ENCODE measurements around the gene ABCC4.

The ABCC4 gene

DNA sequence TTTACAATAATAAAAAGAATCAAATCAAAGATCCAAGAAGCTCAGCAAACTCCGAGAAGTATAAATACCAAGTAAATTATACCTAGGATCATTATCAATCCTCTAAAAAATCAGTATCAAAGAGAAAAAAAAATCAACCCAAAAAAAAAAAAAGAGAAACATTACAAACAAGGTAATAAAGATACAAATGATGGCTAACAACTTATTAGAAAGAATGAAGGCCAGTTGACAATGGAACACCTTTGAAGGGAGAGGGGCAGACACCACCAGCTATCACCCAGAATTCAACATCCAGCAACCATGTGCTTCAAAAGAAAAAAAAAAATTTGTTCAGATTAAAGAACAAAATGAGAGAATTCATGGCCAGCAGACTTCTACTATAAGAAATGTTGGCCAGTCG is 77.2 kb downstream of the ABCC4 start:
- H3K27me3 ChIP-seq (ENCODE audit: low read depth): no peaks in the 10 kb centered on the region
- no peaks in the 10 kb centered on the region for H3K4me1 ChIP-seq
- no peak overlapping the region for H3K4me3 ChIP-seq
- no peaks in the 10 kb centered on the region for H3K9me3 ChIP-seq
- H3K36me3 ChIP-seq (replicated peaks): no peaks in the 10 kb centered on the region
- in situ Hi-C loops (cut with MboI; ENCODE audit: low sequenced_read_pairs): no loop called here
- no peak for DNase-seq (ENCODE audit: low spot score in 2 of 2)

DNA sequence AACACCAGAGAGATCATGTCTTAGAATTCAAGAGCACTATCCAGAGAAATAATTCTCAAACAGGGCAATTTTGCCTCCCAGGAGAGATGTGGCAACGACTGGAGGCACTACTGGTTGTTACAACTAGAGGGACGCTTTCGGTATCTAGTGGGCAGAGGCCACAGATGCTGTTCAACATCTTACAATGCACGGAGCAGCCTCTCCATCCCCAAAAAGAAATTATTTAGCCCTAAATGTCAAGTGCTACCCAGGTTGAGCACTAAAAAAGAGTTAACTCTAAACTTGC is 78.6 kb downstream of the ABCC4 start:
- Histone ChIP-seq H3K36me3 (replicated peaks) (no peaks in the 10 kb centered on the region), H3K27me3 (ENCODE audit: low read depth) (no peaks in the 10 kb centered on the region), H3K9me3 (no peaks in the 10 kb centered on the region), H3K4me1 (no peaks in the 10 kb centered on the region), H3K4me3 (no peak overlapping the region)
- in situ Hi-C loops (cut with MboI; ENCODE audit: low sequenced_read_pairs): no loop called here
- DNase-seq (ENCODE audit: low spot score in 2 of 2): no peak

GRCh38 chr13:95221971-95222732 is 79.1 kb downstream of the ABCC4 start:
- H3K9me3 ChIP-seq: no peaks in the 10 kb centered on the region
- no peak overlapping the region for H3K4me3 ChIP-seq
- no peak for DNase-seq (ENCODE audit: low spot score in 2 of 2)
- H3K36me3 ChIP-seq (replicated peaks): no peaks in the 10 kb centered on the region
- no peaks in the 10 kb centered on the region for H3K27me3 ChIP-seq (ENCODE audit: low read depth)
- no peaks in the 10 kb centered on the region for H3K4me1 ChIP-seq
- in situ Hi-C loops (cut with MboI; ENCODE audit: low sequenced_read_pairs): no loop called here

GRCh38 chr13:95220611-95221010 is 80.6 kb downstream of the ABCC4 start:
- Histone ChIP-seq H3K27me3 (ENCODE audit: low read depth) (no peaks in the 10 kb centered on the region), H3K9me3 (no peaks in the 10 kb centered on the region), H3K4me1 (0 out of 2 replicates have a peak, but pooled peaks cover 5% of the 10 kb centered on the region), H3K4me3 (no peak overlapping the region), H3K36me3 (replicated peaks) (no peaks in the 10 kb centered on the region)
- in situ Hi-C loops (cut with MboI; ENCODE audit: low sequenced_read_pairs): no loop called here
- no peak for DNase-seq (ENCODE audit: low spot score in 2 of 2)

- Histone ChIP-seq H3K4me3 (no peak overlapping the region), H3K9me3 (no peaks in the 10 kb centered on the region), H3K27me3 (ENCODE audit: low read depth) (no peaks in the 10 kb centered on the region), H3K36me3 (replicated peaks) (no peaks in the 10 kb centered on the region), H3K4me1 (0 out of 2 replicates have a peak, but pooled peaks cover 5% of the 10 kb centered on the region)
- in situ Hi-C loops (cut with MboI; ENCODE audit: low sequenced_read_pairs): no loop called here
- DNase-seq (ENCODE audit: low spot score in 2 of 2): no peak
Measured at GRCh38 chr13:95217920-95218830, 83.1 kb downstream of the ABCC4 start.

DNA sequence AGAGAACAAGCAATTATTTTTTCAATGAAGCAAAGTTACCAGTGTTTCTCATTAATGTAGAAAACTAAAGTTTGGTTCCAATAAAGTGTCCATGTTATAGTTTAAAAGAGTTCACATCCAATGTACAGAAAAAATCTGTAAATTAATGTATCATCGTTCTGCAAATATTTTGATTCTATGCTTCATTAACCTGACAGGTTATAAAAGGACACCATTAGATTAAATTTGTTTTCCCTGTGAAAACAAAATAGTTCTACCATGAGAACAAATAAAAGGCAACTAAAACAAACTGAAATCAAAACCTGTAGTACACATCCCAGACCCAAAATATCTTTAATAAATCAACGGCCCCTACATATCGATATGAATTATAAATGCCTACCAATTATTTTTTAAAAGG is 85.1 kb downstream of the ABCC4 start:
- 0 out of 2 replicates have a peak, but pooled peaks cover 5% of the 10 kb centered on the region for H3K4me1 ChIP-seq
- no peaks in the 10 kb centered on the region for H3K27me3 ChIP-seq (ENCODE audit: low read depth)
- no peak overlapping the region for H3K4me3 ChIP-seq
- no peak for DNase-seq (ENCODE audit: low spot score in 2 of 2)
- no peaks in the 10 kb centered on the region for H3K9me3 ChIP-seq
- no peaks in the 10 kb centered on the region for H3K36me3 ChIP-seq (replicated peaks)
- in situ Hi-C loops (cut with MboI; ENCODE audit: low sequenced_read_pairs): no loop called here

DNA sequence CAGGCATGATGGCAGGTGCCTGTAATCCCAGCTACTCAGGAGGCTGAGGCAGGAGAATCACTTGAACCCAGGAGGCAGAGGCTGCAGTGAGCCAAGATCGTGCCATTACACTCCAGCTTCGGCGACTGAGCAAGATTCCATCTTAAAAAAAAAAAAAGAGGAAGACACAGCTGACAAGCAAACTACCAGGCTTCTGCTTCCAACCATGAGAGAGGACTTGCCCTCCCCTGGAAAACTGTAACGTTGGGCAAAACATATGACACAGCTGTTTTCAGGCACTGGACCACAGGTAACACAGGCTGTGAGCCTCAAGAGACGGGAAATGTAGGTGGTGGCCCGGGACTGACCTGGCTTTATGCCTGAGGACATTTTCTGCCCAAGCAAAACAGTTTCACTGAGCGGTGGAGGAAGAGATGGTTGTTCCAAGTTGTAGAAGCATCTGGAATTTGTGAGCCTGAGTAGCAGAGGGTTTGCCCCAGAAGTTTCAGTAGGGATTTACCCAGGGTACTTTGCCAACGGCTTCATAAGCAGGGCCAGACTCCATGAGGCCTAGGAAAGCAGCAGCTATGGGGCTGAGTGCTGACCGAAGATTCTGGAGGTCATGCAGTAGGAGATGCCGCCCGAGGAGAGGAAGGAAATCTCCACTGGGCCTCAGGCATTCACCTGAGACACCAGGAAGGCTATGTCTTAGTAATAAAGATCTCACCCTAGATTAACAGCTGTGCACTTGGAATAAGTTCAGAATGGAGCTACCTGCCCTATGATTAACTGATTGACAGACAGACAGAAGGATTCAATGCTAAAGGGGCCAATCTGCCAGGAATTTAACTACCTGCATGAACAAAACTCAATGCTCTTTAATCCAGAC is 88.0 kb downstream of the ABCC4 start:
- no peaks in the 10 kb centered on the region for H3K27me3 ChIP-seq (ENCODE audit: low read depth)
- no peaks in the 10 kb centered on the region for H3K9me3 ChIP-seq
- no peaks in the 10 kb centered on the region for H3K36me3 ChIP-seq (replicated peaks)
- 0 out of 2 replicates have a peak, but pooled peaks cover 5% of the 10 kb centered on the region for H3K4me1 ChIP-seq
- in situ Hi-C loops (cut with MboI; ENCODE audit: low sequenced_read_pairs): no loop called here
- no peak overlapping the region for H3K4me3 ChIP-seq
- DNase-seq (ENCODE audit: low spot score in 2 of 2): no peak

DNA sequence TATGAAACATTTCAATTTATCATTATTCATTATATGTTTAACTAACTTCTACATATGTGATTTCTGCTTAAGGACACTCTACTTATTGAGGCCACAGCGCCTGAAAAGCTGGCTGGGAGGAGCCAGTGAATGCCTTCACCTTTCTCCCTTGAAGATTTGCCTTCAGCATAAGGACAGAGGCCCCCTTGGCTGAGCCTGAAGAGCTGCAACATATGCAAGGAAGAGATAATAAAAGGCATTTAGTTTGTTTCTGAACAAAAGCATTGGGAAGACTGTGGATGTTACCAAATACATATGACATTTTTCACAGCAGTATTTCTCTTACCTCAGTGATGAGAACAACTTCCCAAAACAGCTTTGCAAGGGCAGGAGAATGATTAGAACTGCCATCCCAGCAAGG is 92.1 kb downstream of the ABCC4 start:
- Histone ChIP-seq H3K4me1 (no peaks in the 10 kb centered on the region; the same call in 1 of the 2 replicates), H3K4me3 (no peak overlapping the region), H3K36me3 (replicated peaks) (peaks cover 9% of the 10 kb centered on the region; the same call in 1 of the 2 replicates), H3K9me3 (no peaks in the 10 kb centered on the region), H3K27me3 (ENCODE audit: low read depth) (no peaks in the 10 kb centered on the region)
- no peak for DNase-seq (ENCODE audit: low spot score in 2 of 2)
- in situ Hi-C loops (cut with MboI; ENCODE audit: low sequenced_read_pairs): no loop called here

GRCh38 chr13:95207769-95208366 is 93.4 kb downstream of the ABCC4 start:
- Histone ChIP-seq H3K9me3 (no peaks in the 10 kb centered on the region), H3K27me3 (ENCODE audit: low read depth) (no peaks in the 10 kb centered on the region), H3K36me3 (replicated peaks) (peaks cover 9% of the 10 kb centered on the region; the same call in 1 of the 2 replicates), H3K4me3 (no peak overlapping the region), H3K4me1 (no peaks in the 10 kb centered on the region; the same call in 1 of the 2 replicates)
- no peak for DNase-seq (ENCODE audit: low spot score in 2 of 2)
- in situ Hi-C loops (cut with MboI; ENCODE audit: low sequenced_read_pairs): no loop called here

GRCh38 chr13:95206116-95206515 is 95.1 kb downstream of the ABCC4 start:
- no peaks in the 10 kb centered on the region for H3K9me3 ChIP-seq
- no peaks in the 10 kb centered on the region for H3K27me3 ChIP-seq (ENCODE audit: low read depth)
- H3K4me3 ChIP-seq: no peak overlapping the region
- peaks cover 9% of the 10 kb centered on the region; the same call in 1 of the 2 replicates for H3K36me3 ChIP-seq (replicated peaks)
- no peak for DNase-seq (ENCODE audit: low spot score in 2 of 2)
- no peaks in the 10 kb centered on the region; the same call in 1 of the 2 replicates for H3K4me1 ChIP-seq
- in situ Hi-C loops (cut with MboI; ENCODE audit: low sequenced_read_pairs): no loop called here

- in situ Hi-C loops (cut with MboI; ENCODE audit: low sequenced_read_pairs): no loop called here
- no peaks in the 10 kb centered on the region; the same call in 1 of the 2 replicates for H3K4me1 ChIP-seq
- no peaks in the 10 kb centered on the region for H3K9me3 ChIP-seq
- peaks cover 9% of the 10 kb centered on the region; the same call in 1 of the 2 replicates for H3K36me3 ChIP-seq (replicated peaks)
- no peaks in the 10 kb centered on the region for H3K27me3 ChIP-seq (ENCODE audit: low read depth)
- no peak overlapping the region for H3K4me3 ChIP-seq
- no peak for DNase-seq (ENCODE audit: low spot score in 2 of 2)
Measured at GRCh38 chr13:95204231-95204765, 97.0 kb downstream of the ABCC4 start.

GRCh38 chr13:95201814-95202651 is 99.2 kb downstream of the ABCC4 start:
- H3K36me3 ChIP-seq (replicated peaks): peaks cover 9% of the 10 kb centered on the region; the same call in 1 of the 2 replicates
- no peak overlapping the region for H3K4me3 ChIP-seq
- peaks cover 5% of the 10 kb centered on the region for H3K4me1 ChIP-seq
- no peaks in the 10 kb centered on the region for H3K27me3 ChIP-seq (ENCODE audit: low read depth)
- in situ Hi-C loops (cut with MboI; ENCODE audit: low sequenced_read_pairs): no loop called here
- no peaks in the 10 kb centered on the region; the same call in 1 of the 2 replicates for H3K9me3 ChIP-seq
- no peak for DNase-seq (ENCODE audit: low spot score in 2 of 2)
